COLO668 (cell line): ENCODE results near the gene BCL10.
A peak's percentile ranks its signal among the peaks of the same experiment; 100 is the strongest.

ENCODE experiments used
- DNase-seq: peaks from one replicate; lab custom pipeline; 2025; ENCODE audit not compliant: unreplicated experiment; lab: John Stamatoyannopoulos, UW

Gene BCL10

GRCh38 chr1:85276215-85276977, at the start of gene BCL10:
TSS of gene BCL10 (minus strand) at chr1:85276632. CDS start at chr1:85276352, 280 bp downstream.
- DNase-seq: peak; percentile 100

GRCh38 chr1:85325920-85326319, 49.5 kb upstream of the BCL10 start:
- DNase-seq: no peak

GRCh38 chr1:85323770-85324169, 47.3 kb upstream of the BCL10 start:
- DNase-seq: no peak

GRCh38 chr1:85322655-85323054, 46.2 kb upstream of the BCL10 start:
- DNase-seq: no peak

GRCh38 chr1:85321237-85321964, 45.0 kb upstream of the BCL10 start:
- DNase-seq: no peak

- DNase-seq: no peak
Observed at GRCh38 chr1:85320371-85321131, 44.1 kb upstream of the BCL10 start.

- DNase-seq: no peak
Observed at GRCh38 chr1:85319931-85320330, 43.5 kb upstream of the BCL10 start.

- DNase-seq: no peak
Observed at GRCh38 chr1:85319491-85319890, 43.1 kb upstream of the BCL10 start.

- no peak for DNase-seq
Observed at GRCh38 chr1:85318217-85318616, 41.8 kb upstream of the BCL10 start.

GRCh38 chr1:85317560-85317959, 41.1 kb upstream of the BCL10 start:
- DNase-seq: no peak

GRCh38 chr1:85316321-85316720, 39.9 kb upstream of the BCL10 start:
- no peak for DNase-seq

- no peak for DNase-seq
Observed at GRCh38 chr1:85315789-85316188, 39.4 kb upstream of the BCL10 start.

GRCh38 chr1:85314726-85315125, 38.3 kb upstream of the BCL10 start:
- no peak for DNase-seq

GRCh38 chr1:85313888-85314696, 37.7 kb upstream of the BCL10 start:
- DNase-seq: no peak

GRCh38 chr1:85311818-85312217, 35.4 kb upstream of the BCL10 start:
- DNase-seq: no peak

GRCh38 chr1:85308833-85309350, 32.5 kb upstream of the BCL10 start:
- no peak for DNase-seq

GRCh38 chr1:85307987-85308832, 31.8 kb upstream of the BCL10 start:
- DNase-seq: peak; percentile 84

GRCh38 chr1:85306236-85306635, 29.8 kb upstream of the BCL10 start:
- no peak for DNase-seq

GRCh38 chr1:85303440-85304162, 27.2 kb upstream of the BCL10 start:
- no peak for DNase-seq
